ENCODE data around the gene OR10A4. TPM values are rescaled to one million over a fixed set of nuclear protein-coding genes. Genes with fewer than 3 reads are reported as not detected.
"Not testable (repeated sequence)": the region's sequence is repeated elsewhere in the genome, so short reads cannot be mapped to it uniquely, and the experiment has no call there.

OR10A4 gene
- total RNA-seq, 1 donor = not detected

GRCh38 chr11:6845383-6845782, 31.0 kb upstream of the OR10A4 start, which contains the start of gene OR10A5:
Gene OR10A5, plus strand, starts transcription at chr11:6845683. Its CDS starts 0 bp downstream, at chr11:6845683.
- TF ChIP-seq CTCF (IDR thresholded peaks at IDR 0.05; ENCODE audit: insufficient read depth, low read depth, low read length) = no peak
- DNase-seq (ENCODE audit: low read depth) = no peak
- H3K4me3 ChIP-seq (ENCODE audit: low read depth, low read length) = no peak within 1 kb of the TSS

GRCh38 chr11:6850526-6850925, 25.9 kb upstream of the OR10A4 start:
- TF ChIP-seq CTCF (IDR thresholded peaks at IDR 0.05; ENCODE audit: insufficient read depth, low read depth, low read length) = no peak
- no peak overlapping the region for H3K4me3 ChIP-seq (ENCODE audit: low read depth, low read length)

GRCh38 chr11:6854801-6855200, 21.6 kb upstream of the OR10A4 start:
- not testable (repeated sequence) for H3K4me3 ChIP-seq (ENCODE audit: low read depth, low read length); DNase-seq (ENCODE audit: low read depth)

More at GRCh38 chr11:6850526-6850925, 25.9 kb upstream of the OR10A4 start:
- no peak for DNase-seq (ENCODE audit: low read depth)

GRCh38 chr11:6855971-6856541, 20.4 kb upstream of the OR10A4 start:
- no peak for TF ChIP-seq CTCF (IDR thresholded peaks at IDR 0.05; ENCODE audit: insufficient read depth, low read depth, low read length)
- no peak overlapping the region for H3K4me3 ChIP-seq (ENCODE audit: low read depth, low read length)
- peak; percentile 31 for DNase-seq (ENCODE audit: low read depth)

GRCh38 chr11:6856871-6857270, 19.6 kb upstream of the OR10A4 start:
- DNase-seq (ENCODE audit: low read depth) = peak; percentile 15
- no peak overlapping the region for H3K4me3 ChIP-seq (ENCODE audit: low read depth, low read length)
- no peak for TF ChIP-seq CTCF (IDR thresholded peaks at IDR 0.05; ENCODE audit: insufficient read depth, low read depth, low read length)

- TF ChIP-seq CTCF (IDR thresholded peaks at IDR 0.05; ENCODE audit: insufficient read depth, low read depth, low read length) = no peak
- no peak within 1 kb of the TSS for H3K4me3 ChIP-seq (ENCODE audit: low read depth, low read length)
- DNase-seq (ENCODE audit: low read depth) = no peak
Observed at GRCh38 chr11:6862961-6863360, 13.5 kb upstream of the OR10A4 start, which contains the start of gene OR10A2. Gene OR10A2, plus strand, starts transcription at chr11:6863057. Its CDS starts 6,698 bp downstream, at chr11:6869755.

- TF ChIP-seq CTCF (IDR thresholded peaks at IDR 0.05; ENCODE audit: insufficient read depth, low read depth, low read length) = no peak
- DNase-seq (ENCODE audit: low read depth) = peak; percentile 28
- H3K4me3 ChIP-seq (ENCODE audit: low read depth, low read length) = no peak overlapping the region
Observed at GRCh38 chr11:6864438-6864837, 12.0 kb upstream of the OR10A4 start.

All from fibroblast of villous mesenchyme (primary cell).